NCI-H446 (cell line): Measurements from ENCODE around the gene XIST.
"Not testable (repeated sequence)": the region's sequence is repeated elsewhere in the genome, so short reads cannot be mapped to it uniquely, and the experiment has no call there.

Source experiments
- DNase-seq, 2 experiments: peaks; one replicate each; lab custom pipeline; 2025; lab: John Stamatoyannopoulos, UW

Gene XIST

GRCh38 chrX:73852467-73852866 lies at the start of gene XIST:
TSS of gene XIST (minus strand) at chrX:73852714.
- peak in 1 of 2 experiments; percentile 19 for DNase-seq

- not testable (repeated sequence) for DNase-seq
Observed at GRCh38 chrX:73898315-73898714, 45.8 kb upstream of the XIST start.

- DNase-seq: not testable (repeated sequence)
Observed at GRCh38 chrX:73892515-73893090, 40.1 kb upstream of the XIST start.

GRCh38 chrX:73882260-73882659 lies 29.7 kb upstream of the XIST start:
- DNase-seq: not testable (repeated sequence)

- no peak for DNase-seq
Observed at GRCh38 chrX:73877687-73878086, 25.2 kb upstream of the XIST start.

- DNase-seq: no peak
Observed at GRCh38 chrX:73876911-73877310, 24.4 kb upstream of the XIST start.

- DNase-seq: no peak
Observed at GRCh38 chrX:73868916-73869315, 16.4 kb upstream of the XIST start.

- no peak for DNase-seq
Observed at GRCh38 chrX:73867144-73867543, 14.6 kb upstream of the XIST start.

- no peak for DNase-seq
Observed at GRCh38 chrX:73863852-73864251, 11.3 kb upstream of the XIST start.

GRCh38 chrX:73863268-73863667 lies 10.8 kb upstream of the XIST start:
- no peak for DNase-seq

GRCh38 chrX:73859622-73860021 lies 7.1 kb upstream of the XIST start:
- DNase-seq: no peak

GRCh38 chrX:73855546-73855945 lies 3.0 kb upstream of the XIST start:
- peak; percentile 5 to 72 for DNase-seq

GRCh38 chrX:73852022-73852421 lies 492 bp downstream of the XIST start:
- DNase-seq: no peak

- peak in 1 of 2 experiments; percentile 2 for DNase-seq
Observed at GRCh38 chrX:73851014-73852009, 1.2 kb downstream of the XIST start.

- peak in 1 of 2 experiments; percentile 6 for DNase-seq
Observed at GRCh38 chrX:73850124-73851013, 2.1 kb downstream of the XIST start.

GRCh38 chrX:73849073-73849472 lies 3.4 kb downstream of the XIST start:
- DNase-seq: no peak

- DNase-seq: no peak
Observed at GRCh38 chrX:73847991-73848390, 4.5 kb downstream of the XIST start.

- no peak for DNase-seq
Observed at GRCh38 chrX:73847100-73847499, 5.4 kb downstream of the XIST start.

- no peak for DNase-seq
Observed at GRCh38 chrX:73842541-73843234, 9.8 kb downstream of the XIST start.

GRCh38 chrX:73841337-73841736 lies 11.2 kb downstream of the XIST start:
- no peak for DNase-seq

- DNase-seq: no peak
Observed at GRCh38 chrX:73840120-73840924, 12.2 kb downstream of the XIST start.
